KG1 (cell line): ENCODE measurements around the gene FKBP9.
A peak's percentile ranks its signal among the peaks of the same experiment; 100 is the strongest.
"Not testable (repeated sequence)": the region's sequence is repeated elsewhere in the genome, so short reads cannot be mapped to it uniquely, and the experiment has no call there.

Experiments used
- DNase-seq: peaks from one replicate; lab custom pipeline; 2025; lab: John Stamatoyannopoulos, UW

Gene FKBP9

GRCh38 chr7:32958046-32959025 lies 1.1 kb downstream of the FKBP9 start:
- DNase-seq, result no peak

DNA sequence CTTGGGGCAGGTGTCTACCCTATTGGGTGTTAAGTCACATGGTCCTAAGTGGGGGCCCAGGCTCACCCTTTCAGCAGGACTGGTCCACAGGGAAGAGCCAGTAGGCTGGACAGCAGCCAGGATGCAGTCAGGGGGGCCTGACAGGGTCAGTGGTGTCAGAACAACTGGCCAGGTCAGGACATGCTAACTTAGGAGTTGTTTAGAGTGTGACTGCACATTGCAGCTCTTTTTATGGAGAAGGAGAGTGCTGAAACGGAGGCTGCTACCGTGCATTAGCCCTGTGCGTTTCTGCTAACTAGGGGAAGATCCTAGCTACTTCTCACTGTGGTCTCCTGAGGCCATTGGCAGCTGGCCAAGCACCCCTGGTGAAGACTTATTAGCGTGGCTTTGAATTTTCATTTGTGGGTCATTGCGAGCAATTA lies 6.7 kb downstream of the FKBP9 start:
- DNase-seq, result not testable (repeated sequence)

GRCh38 chr7:32964461-32965159 lies 7.4 kb downstream of the FKBP9 start:
- DNase-seq, result not testable (repeated sequence)

DNA sequence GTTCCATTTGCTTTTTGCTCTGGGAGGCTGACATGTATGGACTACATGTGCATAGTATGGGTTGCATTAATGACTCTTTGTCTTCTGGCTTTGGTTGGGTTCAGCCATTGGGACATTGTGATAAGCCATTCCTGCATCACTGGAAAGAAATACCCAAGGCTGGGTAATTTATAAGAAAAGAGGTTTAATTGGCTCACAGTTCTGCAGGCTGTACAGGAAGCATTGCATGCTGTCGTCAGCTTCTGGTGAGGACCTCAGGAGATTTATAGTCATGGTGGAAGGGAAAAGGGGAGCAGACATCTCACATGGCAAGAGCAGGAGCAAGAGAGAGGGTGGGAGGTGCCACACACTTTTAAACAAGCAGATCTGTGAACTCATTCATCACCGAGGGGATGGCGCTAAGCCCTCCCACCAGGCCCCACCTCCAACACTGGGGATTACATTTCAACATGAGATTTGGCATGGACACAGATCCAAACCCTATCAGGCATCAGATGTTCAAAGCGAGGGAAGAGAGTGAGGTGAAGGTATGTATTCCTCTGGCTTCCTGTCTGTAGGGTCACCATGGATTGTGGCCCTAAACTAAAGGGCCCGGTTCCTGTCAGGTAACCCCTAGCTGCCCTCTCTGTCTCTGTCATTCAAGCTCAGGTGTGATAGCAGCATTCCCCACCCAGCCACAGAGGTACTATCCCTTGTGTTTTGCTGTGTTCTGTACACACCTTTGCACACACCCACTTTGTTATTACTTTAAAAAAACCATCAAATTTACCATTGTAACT lies 9.4 kb downstream of the FKBP9 start:
- not testable (repeated sequence) for DNase-seq

DNA sequence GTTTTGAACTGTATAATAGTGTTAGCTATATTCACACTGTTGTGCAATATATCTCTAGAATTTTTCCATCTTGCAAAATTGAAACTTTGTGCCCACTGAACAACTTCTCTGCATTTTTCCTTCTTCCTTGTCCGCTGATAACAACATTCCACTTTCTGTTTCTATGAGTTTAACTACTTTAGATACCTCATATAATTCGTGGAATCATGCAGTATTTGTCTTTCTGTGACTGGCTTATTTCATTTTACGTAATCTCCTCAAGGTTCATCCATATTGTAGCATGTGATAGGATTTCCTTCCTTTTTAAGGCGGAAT lies 10.0 kb downstream of the FKBP9 start:
- not testable (repeated sequence) for DNase-seq

DNA sequence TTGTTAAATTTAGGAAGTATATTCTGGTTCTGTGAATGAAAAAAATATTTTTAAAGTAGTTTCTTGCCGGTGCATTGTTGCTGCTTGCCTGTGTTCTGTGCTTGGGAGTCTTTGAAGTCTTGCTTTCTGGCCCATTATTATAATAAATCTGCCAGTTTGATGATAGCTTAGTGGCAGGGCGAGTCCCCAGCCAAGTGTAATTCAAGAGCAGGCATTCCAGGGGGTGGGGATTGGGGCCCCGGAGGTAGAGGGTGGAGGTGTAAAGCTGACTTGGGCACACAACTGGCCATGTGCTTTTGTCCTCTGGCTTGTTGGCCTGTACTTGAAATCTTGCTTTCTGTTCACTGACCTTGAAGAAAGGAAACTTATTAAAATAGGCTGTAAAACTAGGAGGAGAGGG lies 14.7 kb downstream of the FKBP9 start:
- not testable (repeated sequence) for DNase-seq

DNA sequence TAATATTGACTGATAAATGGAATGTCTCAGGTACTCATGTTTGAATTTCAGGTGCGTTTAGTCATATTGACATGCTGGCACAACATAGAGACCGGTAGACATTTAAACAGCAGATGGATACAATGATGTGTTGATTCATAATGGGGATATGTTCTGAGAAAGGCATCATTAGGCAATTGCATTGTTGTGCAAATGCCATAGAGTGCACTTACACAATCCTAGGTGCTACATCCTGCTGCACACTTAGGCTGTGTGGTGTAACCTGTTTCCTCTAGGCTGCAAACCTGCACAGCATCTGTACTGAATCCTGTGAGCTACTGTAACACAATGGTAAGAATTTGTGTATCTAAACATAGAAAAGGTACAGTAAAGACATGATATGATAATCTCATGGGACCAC lies 19.9 kb downstream of the FKBP9 start:
- DNase-seq, result not testable (repeated sequence)

DNA sequence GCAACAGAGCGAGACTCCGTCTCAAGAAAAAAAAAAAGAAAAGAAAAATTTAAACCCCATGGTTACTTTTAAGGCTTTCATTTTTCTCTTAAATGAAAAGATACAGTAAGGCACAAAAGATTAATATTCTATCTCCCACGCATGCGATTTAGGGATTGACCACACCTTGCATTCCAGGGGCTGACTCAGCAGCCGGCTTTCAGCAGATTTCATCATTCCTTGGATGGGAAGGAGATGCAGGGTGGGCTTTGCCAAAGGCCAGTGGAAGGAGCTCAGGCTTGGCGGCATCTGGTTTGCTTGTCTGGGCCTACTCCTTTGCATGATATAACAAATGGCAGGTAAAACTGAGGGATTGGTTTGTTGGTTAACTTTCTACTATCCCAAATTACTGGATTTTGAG lies 22.0 kb downstream of the FKBP9 start:
- DNase-seq, result not testable (repeated sequence)

DNA sequence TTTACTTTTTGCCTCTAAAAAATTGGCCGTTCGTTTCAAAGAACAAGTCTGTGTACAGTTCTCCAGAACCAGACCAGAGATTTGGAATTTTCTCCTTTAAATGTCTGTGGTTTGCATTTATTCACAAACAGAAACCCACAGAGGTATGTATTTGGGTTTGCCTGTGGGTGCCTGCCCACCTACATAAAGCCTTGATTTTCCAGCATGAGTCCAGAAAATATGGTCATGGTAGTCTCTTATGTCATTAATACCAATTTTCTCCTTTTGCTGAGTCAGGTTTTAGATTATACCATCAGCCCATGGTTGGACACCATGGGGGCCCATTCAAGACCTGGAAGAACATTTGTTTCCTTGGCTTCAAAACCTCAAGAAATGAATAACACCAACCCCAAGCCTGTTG lies 22.7 kb downstream of the FKBP9 start:
- DNase-seq, result not testable (repeated sequence)

GRCh38 chr7:32988148-32988547 lies 30.9 kb downstream of the FKBP9 start:
- not testable (repeated sequence) for DNase-seq

- DNase-seq, result not testable (repeated sequence)
Observed at GRCh38 chr7:32991068-32991585, 33.9 kb downstream of the FKBP9 start.

DNA sequence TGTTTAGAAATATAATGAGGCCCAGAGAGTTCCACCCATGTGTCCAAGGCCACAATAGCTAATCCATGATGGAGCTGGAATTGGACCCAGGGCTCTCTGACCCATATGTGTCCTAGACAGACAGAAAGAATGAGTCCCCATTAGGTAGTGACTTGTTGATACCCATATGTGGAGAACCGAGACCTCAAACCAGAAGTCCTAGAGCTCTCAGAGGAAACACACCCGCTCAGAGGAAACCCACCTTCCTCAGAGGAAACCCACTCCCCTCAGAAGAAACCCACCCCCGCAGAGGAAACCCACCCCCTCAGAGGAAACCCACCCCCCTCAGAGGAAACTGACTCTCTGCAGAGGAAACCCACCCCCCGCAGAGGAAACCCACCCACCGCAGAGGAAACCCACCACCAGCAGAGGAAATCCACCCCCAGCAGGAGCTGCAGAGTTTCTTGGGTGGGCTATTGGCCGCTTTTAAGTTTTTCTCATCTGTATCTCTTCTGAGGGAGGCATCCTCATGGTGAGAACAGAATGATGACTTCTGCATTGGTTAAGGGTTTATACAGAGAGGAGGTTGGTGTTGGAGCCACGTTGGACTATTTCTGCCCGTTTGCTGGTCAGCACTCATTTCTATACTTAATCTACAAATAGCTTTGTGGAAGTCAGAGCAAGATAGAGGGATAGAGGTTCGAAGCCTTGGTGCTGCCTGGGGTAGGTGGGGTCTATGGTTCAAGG lies 34.9 kb downstream of the FKBP9 start:
- DNase-seq, result peak; percentile 56

DNA sequence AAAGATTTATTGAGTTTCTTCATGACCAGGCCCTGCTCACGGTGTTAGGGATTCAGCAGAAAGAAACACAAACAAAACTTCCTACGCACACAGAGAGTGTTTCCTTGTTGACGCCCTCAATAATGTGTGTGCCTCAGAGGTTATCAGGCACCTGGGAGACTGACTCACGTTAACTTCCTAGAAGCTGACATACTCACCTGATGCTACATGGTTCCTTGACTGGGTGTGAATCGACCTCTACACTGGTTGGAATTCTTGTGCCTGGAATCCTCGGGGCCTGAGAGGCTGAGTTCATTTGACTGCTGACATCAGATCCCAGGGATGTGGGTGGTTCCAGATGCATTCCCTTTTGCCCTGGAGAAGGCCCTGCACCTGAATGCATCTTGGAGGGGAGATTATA lies 35.5 kb downstream of the FKBP9 start:
- not testable (repeated sequence) for DNase-seq

- not testable (repeated sequence) for DNase-seq
Observed at GRCh38 chr7:32997956-32998355, 40.7 kb downstream of the FKBP9 start.

GRCh38 chr7:32998361-32999171 lies 41.3 kb downstream of the FKBP9 start:
- not testable (repeated sequence) for DNase-seq

DNA sequence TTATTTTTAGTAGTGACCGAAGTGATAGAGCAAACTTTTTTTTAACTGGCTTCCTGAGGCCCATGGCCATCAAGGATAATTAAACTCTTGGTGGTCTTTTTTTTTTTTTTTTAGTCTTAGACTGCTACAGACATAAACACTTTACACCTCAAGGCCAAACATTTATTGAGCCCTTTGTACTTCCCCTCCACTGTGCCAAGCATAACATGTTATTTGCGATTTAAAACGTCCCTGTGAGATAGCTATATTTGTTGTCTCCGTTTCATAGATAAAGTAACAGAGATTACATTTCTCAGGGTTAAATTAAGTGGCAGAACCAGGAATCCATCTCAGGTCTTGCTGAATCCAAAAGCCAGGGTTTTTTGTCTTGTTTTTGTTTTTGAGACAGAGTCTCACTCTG lies 42.1 kb downstream of the FKBP9 start:
- DNase-seq, result not testable (repeated sequence)

- DNase-seq, result not testable (repeated sequence)
Observed at GRCh38 chr7:33003111-33003510, 45.9 kb downstream of the FKBP9 start.

DNA sequence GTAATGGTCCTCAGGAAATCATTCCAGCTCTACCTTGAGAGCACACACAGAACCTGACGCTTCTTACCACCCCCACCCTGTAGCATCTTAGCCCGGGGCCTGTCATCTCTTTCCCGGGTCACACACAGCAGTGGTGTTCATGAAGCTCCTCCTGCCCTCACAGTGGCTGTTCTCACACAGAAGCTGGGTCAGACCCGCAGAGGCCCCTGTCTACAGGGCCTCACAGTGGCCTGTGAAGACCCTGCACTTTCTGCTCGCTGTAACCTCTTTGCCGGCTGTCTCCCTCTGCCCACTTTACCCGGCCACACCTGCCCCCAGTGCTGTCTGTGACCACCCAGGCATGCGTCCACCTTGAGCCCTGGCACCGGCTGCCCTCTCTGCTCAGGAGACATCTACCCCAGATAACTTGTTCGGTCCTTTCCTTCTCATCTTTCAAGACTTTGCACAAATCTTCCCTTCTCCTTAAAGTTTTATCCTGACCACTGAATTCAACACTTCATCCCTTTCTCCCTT lies 46.9 kb downstream of the FKBP9 start:
- not testable (repeated sequence) for DNase-seq

- not testable (repeated sequence) for DNase-seq
Observed at GRCh38 chr7:33005193-33005592, 48.0 kb downstream of the FKBP9 start.

GRCh38 chr7:33005690-33006089 lies 48.5 kb downstream of the FKBP9 start:
- DNase-seq, result not testable (repeated sequence)
